ENCODE results near the gene PRAMEF27. TPM values are rescaled to one million over a fixed set of nuclear protein-coding genes. Genes with fewer than 3 reads are reported as not detected.
"Not testable (repeated sequence)": the region's sequence is repeated elsewhere in the genome, so short reads cannot be mapped to it uniquely, and the experiment has no call there.

The PRAMEF27 gene
- total RNA-seq, result not detected

- H3K36me3 ChIP-seq; H3K4me3 ChIP-seq; H3K9me3 ChIP-seq; H3K27me3 ChIP-seq; H3K27ac ChIP-seq (replicated peaks in 1 of 4); intact Hi-C loops (cut with DNase I); DNase-seq (ENCODE audit: extremely low spot score); H3K4me1 ChIP-seq: not testable (repeated sequence)
- 87% methylated on average over 3 of the region's 3 CpGs for WGBS
Measured at GRCh38 chr1:13056475-13056874, at the start of gene PRAMEF27. Gene PRAMEF27, minus strand, starts transcription at chr1:13056575. Its CDS starts 2,916 bp downstream, at chr1:13053659.

- H3K4me3 ChIP-seq; H3K27ac ChIP-seq (replicated peaks in 1 of 4); H3K36me3 ChIP-seq; H3K27me3 ChIP-seq; H3K4me1 ChIP-seq; DNase-seq (ENCODE audit: extremely low spot score); H3K9me3 ChIP-seq; intact Hi-C loops (cut with DNase I): not testable (repeated sequence)
- WGBS, result no CpG with 5 or more reads among the region's 4 CpGs
Measured at GRCh38 chr1:13070474-13070873, 14.1 kb upstream of the PRAMEF27 start, which contains the start of gene PRAMEF25. Gene PRAMEF25, plus strand, starts transcription at chr1:13070774. Its CDS starts 2,920 bp downstream, at chr1:13073694.

- intact Hi-C loops (cut with DNase I); H3K9me3 ChIP-seq; H3K27ac ChIP-seq (replicated peaks in 1 of 4); DNase-seq (ENCODE audit: extremely low spot score); H3K36me3 ChIP-seq; H3K4me1 ChIP-seq; H3K27me3 ChIP-seq; H3K4me3 ChIP-seq: not testable (repeated sequence)
- no CpG with 5 or more reads among the region's 9 CpGs for WGBS
Measured at GRCh38 chr1:13019846-13020245, 36.5 kb downstream of the PRAMEF27 start.

- DNase-seq (ENCODE audit: extremely low spot score); H3K27ac ChIP-seq (replicated peaks in 1 of 4); H3K4me3 ChIP-seq; intact Hi-C loops (cut with DNase I); H3K36me3 ChIP-seq; H3K4me1 ChIP-seq; H3K9me3 ChIP-seq; H3K27me3 ChIP-seq: not testable (repeated sequence)
- no CpG with 5 or more reads among the region's 7 CpGs for WGBS
Measured at GRCh38 chr1:13011932-13012331, 44.4 kb downstream of the PRAMEF27 start.

GRCh38 chr1:13009348-13009747 lies 47.0 kb downstream of the PRAMEF27 start:
- WGBS, result no CpG with 5 or more reads among the region's 3 CpGs

GRCh38 chr1:13005732-13006131 lies 50.6 kb downstream of the PRAMEF27 start:
- H3K27ac ChIP-seq (replicated peaks in 1 of 4); H3K4me3 ChIP-seq; DNase-seq (ENCODE audit: extremely low spot score); H3K4me1 ChIP-seq; H3K27me3 ChIP-seq; H3K9me3 ChIP-seq; intact Hi-C loops (cut with DNase I); H3K36me3 ChIP-seq: not testable (repeated sequence)
- 50% methylated on average over 2 of the region's 4 CpGs for WGBS

More at GRCh38 chr1:13009348-13009747, 47.0 kb downstream of the PRAMEF27 start:
- H3K36me3 ChIP-seq; H3K9me3 ChIP-seq; DNase-seq (ENCODE audit: extremely low spot score); H3K4me3 ChIP-seq; H3K27ac ChIP-seq (replicated peaks in 1 of 4); H3K27me3 ChIP-seq; intact Hi-C loops (cut with DNase I); H3K4me1 ChIP-seq: not testable (repeated sequence)

Other genes with a start within 250 kb of the PRAMEF27 start
- not detected for gene PRAMEF11, start 225.2 kb downstream of the PRAMEF27 start, total RNA-seq
- gene HNRNPCL1, start 207.9 kb downstream of the PRAMEF27 start, total RNA-seq, result not detected
- not detected for gene PRAMEF2, start 199.5 kb downstream of the PRAMEF27 start, total RNA-seq
- not detected for gene PRAMEF4, start 170.4 kb downstream of the PRAMEF27 start, total RNA-seq
- not detected for gene PRAMEF10, start 158.3 kb downstream of the PRAMEF27 start, total RNA-seq
- gene PRAMEF7, start 140.0 kb downstream of the PRAMEF27 start, total RNA-seq, result not detected
- not detected for gene PRAMEF6, start 109.0 kb downstream of the PRAMEF27 start, total RNA-seq
- not detected for gene HNRNPCL3, start 4.2 kb upstream of the PRAMEF27 start, total RNA-seq
- gene PRAMEF25, start 14.2 kb upstream of the PRAMEF27 start, total RNA-seq, result not detected
- not detected for gene HNRNPCL2, start 60.3 kb upstream of the PRAMEF27 start, total RNA-seq
- not detected for gene PRAMEF26, start 99.4 kb upstream of the PRAMEF27 start, total RNA-seq
- gene HNRNPCL4, start 109.1 kb upstream of the PRAMEF27 start, total RNA-seq, result not detected
- gene PRAMEF9, start 115.3 kb upstream of the PRAMEF27 start, total RNA-seq, result not detected
- not detected for gene PRAMEF13, start 144.8 kb upstream of the PRAMEF27 start, total RNA-seq
- not detected for gene PRAMEF18, start 169.6 kb upstream of the PRAMEF27 start, total RNA-seq
- gene PRAMEF5, start 197.6 kb upstream of the PRAMEF27 start, total RNA-seq, result not detected
- not detected for gene PRAMEF8, start 228.6 kb upstream of the PRAMEF27 start, total RNA-seq
- gene PRAMEF33, start 247.0 kb upstream of the PRAMEF27 start, total RNA-seq, result not detected

Measured in esophagus muscularis mucosa (tissue), 4 donors.